HepG2 (cell line): Measurements from ENCODE around the gene CDC42EP1. TPM values are rescaled to one million over a fixed set of nuclear protein-coding genes. Genes with fewer than 3 reads are reported as not detected.

Source experiments
- CERS6 ChIP-seq: sonication (generic); formaldehyde crosslinking; IDR thresholded peaks from 2 replicates; pipeline ENCODE4 v1.5.0; 2020; ENCODE audit warnings: missing genetic modification reagents
- EHMT2 ChIP-seq: fragments of 200-600 bp; sonication (generic); IDR thresholded peaks from 2 replicates; pipeline ENCODE4 v1.7.0; 2017; ENCODE audit warnings: antibody characterized with exemption, low read depth, low read length, borderline replicate concordance
- EP300 ChIP-seq, 3 experiments: sonication (generic) in 1 of 3; formaldehyde crosslinking in 1 of 3; IDR thresholded peaks; 2 replicates each; pipeline versions ENCODE4 v1.5.1 to v1.6.1; 2011 to 2020; ENCODE audit warnings: low read depth in 2 of 3, low read length in 2 of 3, borderline replicate concordance in 1 of 3, improper control_type of control experiment in 1 of 3, mild to moderate bottlenecking in 1 of 3, missing genetic modification reagents in 1 of 3, moderate library complexity in 1 of 3
- IKZF1 ChIP-seq: fragments of 450-650 bp; IDR thresholded peaks from 2 replicates; pipeline ENCODE4 v1.7.1; 2016
- KDM6A ChIP-seq: IDR thresholded peaks from 2 replicates; pipeline ENCODE4 v1.6.1; 2016; ENCODE audit warnings: low read depth
- NAIF1 ChIP-seq: sonication (generic); formaldehyde crosslinking; IDR thresholded peaks from 2 replicates; pipeline ENCODE4 v1.5.0; 2020; ENCODE audit warnings: mild to moderate bottlenecking, missing genetic modification reagents, borderline replicate concordance
- NCOR1 ChIP-seq: fragments of 200-600 bp; sonication (generic); IDR thresholded peaks from 2 replicates; pipeline ENCODE4 v1.7.0; 2017; ENCODE audit warnings: antibody characterized with exemption, low read length, borderline replicate concordance
- NFKB2 ChIP-seq: sonication (generic); formaldehyde crosslinking; IDR thresholded peaks from 2 replicates; pipeline ENCODE4 v1.4.0; 2020; ENCODE audit warnings: missing genetic modification reagents, borderline replicate concordance
- NFRKB ChIP-seq: fragments of 450-650 bp; IDR thresholded peaks from 2 replicates; pipeline ENCODE4 v1.6.1; 2017
- SIN3A ChIP-seq: IDR thresholded peaks from 2 replicates; pipeline ENCODE4 v1.6.1; 2011; ENCODE audit warnings: low read depth, mild to moderate bottlenecking, control low read depth, low read length, borderline replicate concordance
- TAF15 ChIP-seq: fragments of 200-400 bp; formaldehyde crosslinking; IDR thresholded peaks from one replicate; pipeline ENCODE4 v1.6.1; 2018; ENCODE audit warnings: mild to moderate bottlenecking, low read depth, low read length; ENCODE audit not compliant: poor library complexity, severe bottlenecking
- ZBTB21 ChIP-seq: sonication (generic); formaldehyde crosslinking; IDR thresholded peaks from 2 replicates; pipeline ENCODE4 v1.4.0; 2020; ENCODE audit warnings: missing genetic modification reagents
- ZBTB8A ChIP-seq: sonication (generic); formaldehyde crosslinking; IDR thresholded peaks from 2 replicates; pipeline ENCODE4 v1.4.0; 2020; ENCODE audit warnings: mild to moderate bottlenecking, low read depth, missing genetic modification reagents, borderline replicate concordance
- ZMYM2 ChIP-seq: sonication (generic); formaldehyde crosslinking; IDR thresholded peaks from 2 replicates; pipeline ENCODE4 v1.8.0; 2022; ENCODE audit warnings: mild to moderate bottlenecking, missing genetic modification reagents
- ZNF101 ChIP-seq: sonication (generic); formaldehyde crosslinking; IDR thresholded peaks from 2 replicates; pipeline ENCODE4 v1.4.0; 2020; ENCODE audit warnings: mild to moderate bottlenecking, low read depth, missing genetic modification reagents, borderline replicate concordance
- ZNF138 ChIP-seq: sonication (generic); formaldehyde crosslinking; IDR thresholded peaks from 2 replicates; pipeline ENCODE4 v1.5.0; 2020; ENCODE audit warnings: mild to moderate bottlenecking, low read depth, missing genetic modification reagents
- ZNF512B ChIP-seq: sonication (generic); formaldehyde crosslinking; IDR thresholded peaks from 2 replicates; pipeline ENCODE4 v1.5.1; 2020; ENCODE audit warnings: missing genetic modification reagents, mild to moderate bottlenecking, borderline replicate concordance
- ZNF609 ChIP-seq: sonication (generic); formaldehyde crosslinking; IDR thresholded peaks from 2 replicates; pipeline ENCODE4 v1.4.0; 2020; ENCODE audit warnings: mild to moderate bottlenecking, missing genetic modification reagents, borderline replicate concordance
- ZNF749 ChIP-seq: sonication (generic); formaldehyde crosslinking; IDR thresholded peaks from 2 replicates; pipeline ENCODE4 v1.8.0; 2022; ENCODE audit warnings: mild to moderate bottlenecking, missing genetic modification reagents, moderate library complexity, borderline replicate concordance
- ZNF773 ChIP-seq: sonication (generic); formaldehyde crosslinking; IDR thresholded peaks from 2 replicates; pipeline ENCODE4 v1.4.0; 2020; ENCODE audit warnings: missing genetic modification reagents, borderline replicate concordance
- polyA plus RNA-seq, 8 experiments: library from polyadenylated mRNA; depleted of rRNA in 3 of 8; stranded (reverse) in 7 of 8; unstranded in 1 of 8; fragments of >200 nt; fragmentation: Illumina TruSeq in 4 of 8; extraction: Trizol in 4 of 8; gene quantifications; 2 replicates each; pipeline versions ENCODE4 v1.2.1 to v1.2.3, GENCODE V29; 2011 to 2016; ENCODE audit warnings: low read depth in 4 of 8, missing spikeins in 1 of 8, mixed read lengths in 1 of 8; ENCODE audit not compliant: insufficient read depth in 1 of 8
- total RNA-seq, 5 experiments: library from RNA; depleted of rRNA; stranded (reverse); fragments of >200 nt; fragmentation: Illumina TruSeq; extraction: Trizol; gene quantifications; 2 replicates each; pipeline ENCODE4 v1.2.3, GENCODE V29; 2016; ENCODE audit warnings: low read depth in 1 of 5

The CDC42EP1 gene
- total and polyA plus RNA-seq, 2 of the 13 experiments (the other 11 are each of a cell fraction or from before 2014, with no cell fraction given), result 17.1 to 29.5 TPM

- TF ChIP-seq ZNF512B, result no peak
- TF ChIP-seq IKZF1, result no peak
- TF ChIP-seq NFKB2 (CRISPR knock-in tag), result 0 out of 2 replicates have a peak, but pooled peaks have one; percentile 53
- TF ChIP-seq ZNF773 (CRISPR knock-in tag), result no peak; the same call in 1 of the 2 replicates
- TF ChIP-seq EHMT2, result 0 out of 2 replicates have a peak, but pooled peaks have one; percentile 16
- no peak for TF ChIP-seq CERS6 (CRISPR knock-in tag)
- peak; percentile 62; the same call in 1 of the 2 replicates for TF ChIP-seq ZNF749 (CRISPR knock-in tag)
- TF ChIP-seq EP300 (IDR thresholded peaks at IDR 0.05; ENCODE audit: low read depth in 2 of 2, low read length in 2 of 2), result no peak; a peak in 1 of 4 replicates
- no peak; the same call in 1 of the 2 replicates for TF ChIP-seq EP300 (CRISPR knock-in tag; IDR thresholded peaks at IDR 0.05; ENCODE audit: borderline replicate concordance)
- TF ChIP-seq SIN3A, result peak; percentile 59; the same call in 1 of the 2 replicates
- TF ChIP-seq NFRKB, result no peak
- TF ChIP-seq KDM6A (CRISPR knock-in tag), result no peak
- TF ChIP-seq TAF15, result no peak
- TF ChIP-seq NAIF1 (CRISPR knock-in tag), result no peak
- no peak for TF ChIP-seq ZNF138 (CRISPR knock-in tag)
- no peak for TF ChIP-seq ZBTB8A (CRISPR knock-in tag)
- TF ChIP-seq ZBTB21, result peak; percentile 98
- TF ChIP-seq ZNF609, result no peak
- peak; percentile 39; the same call in 1 of the 2 replicates for TF ChIP-seq NCOR1
- TF ChIP-seq ZMYM2, result no peak
- no peak for TF ChIP-seq ZNF101 (CRISPR knock-in tag)
Observed at GRCh38 chr22:37608477-37609239, 48.4 kb downstream of the CDC42EP1 start, which contains the start of gene GGA1 (continued).
